ENCODE measurements around the gene PSMD9. TPM values are rescaled to one million over a fixed set of nuclear protein-coding genes. Genes with fewer than 3 reads are reported as not detected.

The PSMD9 gene
- total RNA-seq, 2 donors from 2014 or later, result 41.4 to 50.9 TPM

DNA sequence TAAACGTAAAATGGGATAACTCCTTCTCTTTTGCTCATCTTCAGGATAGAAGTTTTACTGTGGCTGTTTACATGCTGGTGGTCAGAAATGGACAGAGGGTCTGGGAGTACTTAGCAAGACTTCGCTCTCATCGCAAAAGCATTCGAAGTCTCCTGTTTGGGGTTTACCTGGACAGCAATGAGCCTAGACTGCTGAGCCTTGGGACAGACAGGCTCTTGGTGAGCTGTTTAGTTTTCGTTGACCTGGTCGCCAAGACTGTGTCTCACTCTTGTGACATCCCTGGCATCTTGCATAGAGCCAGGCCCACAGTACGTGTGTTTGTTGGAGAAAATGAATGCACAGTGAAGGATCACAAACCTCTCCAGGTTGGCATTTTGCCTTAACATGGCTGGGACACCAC is 72.0 kb downstream of the PSMD9 start:
- no peaks in the 10 kb centered on the region for H3K36me3 Mint-ChIP-seq (ENCODE audit: low read depth)
- H3K36me3 ChIP-seq (ENCODE audit: control insufficient read depth, insufficient read depth, low read length), result peaks cover 5% of the 10 kb centered on the region
- no peaks in the 10 kb centered on the region for H3K9me3 Mint-ChIP-seq
- H3K27ac Mint-ChIP-seq, result no peak overlapping the region
- no peak for DNase-seq
- no peak overlapping the region for H3K27ac ChIP-seq (ENCODE audit: low read depth, low read length)
- H3K4me3 ChIP-seq (ENCODE audit: low read length), result no peak overlapping the region
- H3K9ac ChIP-seq (ENCODE audit: extremely low read depth, low read length, poor library complexity, severe bottlenecking), result no peak overlapping the region
- peaks cover 4% of the 10 kb centered on the region for H3K4me1 Mint-ChIP-seq
- TF ChIP-seq, protein P1, sequence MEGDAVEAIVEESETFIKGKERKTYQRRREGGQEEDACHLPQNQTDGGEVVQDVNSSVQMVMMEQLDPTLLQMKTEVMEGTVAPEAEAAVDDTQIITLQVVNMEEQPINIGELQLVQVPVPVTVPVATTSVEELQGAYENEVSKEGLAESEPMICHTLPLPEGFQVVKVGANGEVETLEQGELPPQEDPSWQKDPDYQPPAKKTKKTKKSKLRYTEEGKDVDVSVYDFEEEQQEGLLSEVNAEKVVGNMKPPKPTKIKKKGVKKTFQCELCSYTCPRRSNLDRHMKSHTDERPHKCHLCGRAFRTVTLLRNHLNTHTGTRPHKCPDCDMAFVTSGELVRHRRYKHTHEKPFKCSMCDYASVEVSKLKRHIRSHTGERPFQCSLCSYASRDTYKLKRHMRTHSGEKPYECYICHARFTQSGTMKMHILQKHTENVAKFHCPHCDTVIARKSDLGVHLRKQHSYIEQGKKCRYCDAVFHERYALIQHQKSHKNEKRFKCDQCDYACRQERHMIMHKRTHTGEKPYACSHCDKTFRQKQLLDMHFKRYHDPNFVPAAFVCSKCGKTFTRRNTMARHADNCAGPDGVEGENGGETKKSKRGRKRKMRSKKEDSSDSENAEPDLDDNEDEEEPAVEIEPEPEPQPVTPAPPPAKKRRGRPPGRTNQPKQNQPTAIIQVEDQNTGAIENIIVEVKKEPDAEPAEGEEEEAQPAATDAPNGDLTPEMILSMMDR (conservative IDR thresholded peaks at IDR 0.05), result no peak
- H3K27me3 Mint-ChIP-seq (ENCODE audit: insufficient read depth), result peaks cover 2% of the 10 kb centered on the region
- H3K4me1 ChIP-seq (ENCODE audit: control insufficient read depth, insufficient read depth, low read length), result no peaks in the 10 kb centered on the region
- H3K4me3 Mint-ChIP-seq, result no peak overlapping the region
- WGBS, 2 experiments (ENCODE audit: insufficient coverage in 1 of 2, insufficient read length in 1 of 2), result 94 to 97% methylated on average over 7 of the region's 7 CpGs
- H3K27me3 ChIP-seq (ENCODE audit: control insufficient read depth, insufficient read depth, low read length, poor library complexity, severe bottlenecking), result no peaks in the 10 kb centered on the region
- H3K9me3 ChIP-seq (ENCODE audit: control insufficient read depth, low read length), result no peaks in the 10 kb centered on the region

DNA sequence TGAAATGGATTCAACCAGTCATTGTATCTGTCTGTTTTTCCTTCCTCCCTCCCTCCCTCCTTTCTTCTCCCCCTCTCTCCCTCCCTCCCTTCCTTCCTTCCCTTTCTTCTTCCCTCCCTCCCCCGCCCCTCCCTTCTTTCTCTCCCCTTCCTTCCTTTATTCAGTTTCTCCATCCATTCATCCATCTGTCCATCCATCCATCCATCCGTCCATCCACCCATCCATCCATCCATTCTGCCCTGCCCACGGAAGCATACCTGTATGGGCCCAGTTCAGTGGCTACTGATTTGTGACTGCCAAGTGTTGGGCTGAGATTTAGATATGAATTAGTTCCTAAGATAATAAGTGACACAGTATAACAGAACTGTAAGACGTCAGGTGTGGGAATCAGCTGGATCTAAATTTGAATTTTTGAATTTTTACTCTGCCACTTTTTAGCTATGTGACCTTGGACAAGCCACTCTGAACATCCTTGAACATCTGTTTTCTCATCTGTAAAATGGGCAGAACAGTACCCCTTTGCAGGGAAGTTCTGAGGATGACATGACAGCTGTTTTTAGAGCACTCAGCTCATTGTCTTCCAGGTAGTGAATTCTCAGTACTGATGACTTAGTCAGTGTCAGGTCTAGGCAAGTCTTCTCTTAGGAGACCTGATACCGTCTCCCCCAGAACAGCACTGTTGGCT is 72.7 kb downstream of the PSMD9 start:
- no peaks in the 10 kb centered on the region for H3K4me1 ChIP-seq (ENCODE audit: control insufficient read depth, insufficient read depth, low read length)
- H3K9ac ChIP-seq (ENCODE audit: extremely low read depth, low read length, poor library complexity, severe bottlenecking), result no peak overlapping the region
- Mint-ChIP-seq H3K36me3 (ENCODE audit: low read depth) (no peaks in the 10 kb centered on the region), H3K27me3 (ENCODE audit: insufficient read depth) (peaks cover 2% of the 10 kb centered on the region), H3K4me3 (no peak overlapping the region), H3K4me1 (peaks cover 4% of the 10 kb centered on the region), H3K27ac (no peak overlapping the region), H3K9me3 (no peaks in the 10 kb centered on the region)
- no peaks in the 10 kb centered on the region for H3K9me3 ChIP-seq (ENCODE audit: control insufficient read depth, low read length)
- TF ChIP-seq, protein P1 (conservative IDR thresholded peaks at IDR 0.05), result no peak
- no peak overlapping the region for H3K4me3 ChIP-seq (ENCODE audit: low read length)
- DNase-seq, result peak; percentile 9
- H3K27me3 ChIP-seq (ENCODE audit: control insufficient read depth, insufficient read depth, low read length, poor library complexity, severe bottlenecking), result no peaks in the 10 kb centered on the region
- H3K36me3 ChIP-seq (ENCODE audit: control insufficient read depth, insufficient read depth, low read length), result peaks cover 5% of the 10 kb centered on the region
- H3K27ac ChIP-seq (ENCODE audit: low read depth, low read length), result no peak overlapping the region
- 88 to 94% methylated on average over 3 to 5 of the region's 5 CpGs for WGBS, 2 experiments (ENCODE audit: insufficient coverage in 1 of 2, insufficient read length in 1 of 2)

DNA sequence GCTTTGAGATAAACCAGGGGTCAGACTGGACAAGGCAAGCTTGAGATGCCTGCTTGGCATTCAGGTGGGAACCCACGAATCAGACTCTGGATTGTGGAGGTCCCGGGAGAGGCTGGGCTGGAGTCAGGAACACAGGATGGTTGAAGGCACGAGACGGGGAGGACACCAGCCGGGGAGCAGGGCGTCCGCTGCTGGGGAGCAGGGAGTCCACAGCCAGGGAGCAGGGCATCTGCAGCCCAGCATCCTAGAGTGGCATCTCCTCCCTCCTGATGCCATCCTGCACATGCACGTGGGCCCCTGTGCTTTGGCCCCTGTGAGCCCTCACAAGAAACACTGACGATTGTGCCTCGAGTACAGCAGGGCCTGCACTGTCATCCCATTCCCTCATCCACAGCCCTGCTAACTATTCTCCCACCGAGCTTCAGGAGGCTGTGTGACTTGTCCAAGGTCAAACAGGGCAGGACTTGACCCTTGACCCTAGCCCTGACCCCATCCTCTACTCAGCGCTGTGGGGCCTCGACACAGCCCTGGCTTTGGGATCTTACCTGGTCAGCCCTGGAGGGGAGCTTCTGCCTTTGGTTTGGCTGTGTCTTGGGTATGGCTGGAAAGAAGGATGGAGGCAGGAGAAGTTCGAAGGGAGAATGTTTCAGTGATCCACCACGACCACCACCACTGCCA is 74.9 kb downstream of the PSMD9 start:
- Mint-ChIP-seq H3K27ac (no peak overlapping the region), H3K27me3 (ENCODE audit: insufficient read depth) (peaks cover 2% of the 10 kb centered on the region), H3K4me3 (no peak overlapping the region), H3K36me3 (ENCODE audit: low read depth) (peaks cover 7% of the 10 kb centered on the region), H3K4me1 (peaks cover 3% of the 10 kb centered on the region), H3K9me3 (no peaks in the 10 kb centered on the region)
- no peaks in the 10 kb centered on the region for H3K27me3 ChIP-seq (ENCODE audit: control insufficient read depth, insufficient read depth, low read length, poor library complexity, severe bottlenecking)
- no peak overlapping the region for H3K9ac ChIP-seq (ENCODE audit: extremely low read depth, low read length, poor library complexity, severe bottlenecking)
- H3K4me1 ChIP-seq (ENCODE audit: control insufficient read depth, insufficient read depth, low read length), result no peaks in the 10 kb centered on the region
- no peaks in the 10 kb centered on the region for H3K9me3 ChIP-seq (ENCODE audit: control insufficient read depth, low read length)
- DNase-seq, result peak; percentile 45
- H3K36me3 ChIP-seq (ENCODE audit: control insufficient read depth, insufficient read depth, low read length), result peaks cover 9% of the 10 kb centered on the region
- 84 to 87% methylated on average over 6 to 15 of the region's 15 CpGs for WGBS, 2 experiments (ENCODE audit: insufficient coverage in 1 of 2, insufficient read length in 1 of 2)
- H3K27ac ChIP-seq (ENCODE audit: low read depth, low read length), result no peak overlapping the region
- no peak overlapping the region for H3K4me3 ChIP-seq (ENCODE audit: low read length)
- TF ChIP-seq, protein P1 (conservative IDR thresholded peaks at IDR 0.05), result no peak

All from endodermal cell (in vitro differentiated cells).